HUDEP-2 (cell line): ENCODE data around the gene RASSF1.

Experiments
- DNase-seq, 76 experiments: peaks; one replicate each; lab custom pipeline; 2025; ENCODE audit not compliant: unreplicated experiment in 76 of 76; lab: John Stamatoyannopoulos, UW

Gene RASSF1

DNA sequence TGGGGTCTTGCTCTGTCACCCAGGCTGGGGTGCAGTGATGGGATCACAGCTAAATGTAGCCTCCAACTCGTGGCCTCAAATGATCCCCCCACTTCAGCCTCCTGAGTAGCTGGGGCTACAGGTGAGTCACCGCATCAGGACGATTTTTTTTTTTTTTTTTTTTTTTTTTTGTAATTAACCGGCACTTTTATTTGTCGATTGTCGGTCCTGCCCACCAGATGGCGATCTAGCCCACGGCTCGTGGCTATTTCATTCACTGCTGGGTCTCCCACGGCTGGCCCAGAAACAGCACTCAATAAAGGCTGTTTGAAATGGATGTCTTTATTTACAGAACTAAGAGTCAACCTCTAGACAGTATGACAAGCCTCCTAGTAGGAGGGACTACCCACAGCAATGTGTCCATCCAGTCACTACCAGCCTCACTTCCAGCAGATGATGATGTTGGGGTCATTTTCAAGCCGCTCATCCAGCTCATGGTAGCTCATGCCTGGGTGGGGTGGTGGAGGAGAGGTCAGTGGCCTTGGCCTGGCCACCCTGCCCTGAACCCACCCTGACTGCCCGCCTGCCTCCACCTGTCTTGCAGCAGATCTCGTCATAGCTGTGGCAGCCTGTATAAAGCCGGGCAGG lies 6.7 kb upstream of the RASSF1 start:
- peak in 64 of 76 experiments; percentile 9 to 74 (median 46) for DNase-seq

DNA sequence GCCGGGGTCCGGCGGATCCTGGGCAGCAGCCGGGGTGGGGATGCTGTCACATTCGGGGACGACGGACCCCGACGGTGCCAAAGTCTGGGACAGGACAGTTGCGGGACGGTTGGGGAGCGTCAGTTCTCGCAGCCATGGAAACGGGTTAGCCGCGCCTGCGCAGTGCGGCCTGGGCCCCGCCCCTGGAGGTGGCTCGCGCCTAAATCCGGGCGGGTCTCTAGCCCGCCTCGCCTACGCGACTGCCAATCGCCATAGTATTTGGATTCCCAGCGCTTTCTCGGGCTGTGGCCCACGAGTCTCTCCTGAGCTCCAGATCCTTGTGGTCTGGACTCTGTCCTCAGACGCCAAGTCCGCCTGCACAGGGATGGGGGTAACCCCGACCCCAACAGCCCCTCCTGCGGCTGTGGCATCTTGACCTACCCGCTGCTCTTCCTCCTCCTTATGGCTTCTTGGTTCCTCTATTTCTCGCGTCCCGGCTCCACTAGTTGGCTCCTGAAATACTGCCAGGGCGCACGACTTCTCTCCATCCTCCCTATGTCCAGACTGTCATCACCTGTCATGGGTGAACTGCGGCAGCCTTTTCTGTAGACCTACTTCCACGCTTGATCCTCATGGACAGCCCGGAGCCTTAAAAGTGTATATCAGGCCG lies 5.1 kb upstream of the RASSF1 start, which contains the start of gene ZMYND10:
TSS of gene ZMYND10 (minus strand) at position 147 of the 649 bp plus-strand sequence. CDS start 153 bp downstream, outside the sequence.
- DNase-seq = peak in 70 of 76 experiments; percentile 5 to 86 (median 66)

DNA sequence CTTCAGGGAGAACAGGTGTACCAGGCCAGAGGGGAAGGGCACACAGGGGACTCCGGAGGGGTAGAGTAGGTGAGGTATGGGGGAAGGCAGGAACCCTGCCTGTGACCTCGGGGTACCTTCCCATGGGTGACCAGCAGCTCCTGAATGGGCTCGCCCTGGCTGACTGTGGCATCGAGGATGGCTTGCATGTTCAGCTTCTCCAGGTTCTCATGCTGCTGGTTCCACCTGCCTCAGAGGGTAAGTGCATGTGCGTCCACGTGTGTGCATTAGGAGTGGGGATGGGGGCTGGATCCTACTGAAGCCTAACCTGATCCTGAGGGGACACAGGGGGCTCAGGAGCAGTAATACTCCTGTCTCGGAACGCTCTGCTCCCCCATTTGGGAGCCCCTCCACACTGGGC lies 4.4 kb upstream of the RASSF1 start:
- no peak for DNase-seq

DNA sequence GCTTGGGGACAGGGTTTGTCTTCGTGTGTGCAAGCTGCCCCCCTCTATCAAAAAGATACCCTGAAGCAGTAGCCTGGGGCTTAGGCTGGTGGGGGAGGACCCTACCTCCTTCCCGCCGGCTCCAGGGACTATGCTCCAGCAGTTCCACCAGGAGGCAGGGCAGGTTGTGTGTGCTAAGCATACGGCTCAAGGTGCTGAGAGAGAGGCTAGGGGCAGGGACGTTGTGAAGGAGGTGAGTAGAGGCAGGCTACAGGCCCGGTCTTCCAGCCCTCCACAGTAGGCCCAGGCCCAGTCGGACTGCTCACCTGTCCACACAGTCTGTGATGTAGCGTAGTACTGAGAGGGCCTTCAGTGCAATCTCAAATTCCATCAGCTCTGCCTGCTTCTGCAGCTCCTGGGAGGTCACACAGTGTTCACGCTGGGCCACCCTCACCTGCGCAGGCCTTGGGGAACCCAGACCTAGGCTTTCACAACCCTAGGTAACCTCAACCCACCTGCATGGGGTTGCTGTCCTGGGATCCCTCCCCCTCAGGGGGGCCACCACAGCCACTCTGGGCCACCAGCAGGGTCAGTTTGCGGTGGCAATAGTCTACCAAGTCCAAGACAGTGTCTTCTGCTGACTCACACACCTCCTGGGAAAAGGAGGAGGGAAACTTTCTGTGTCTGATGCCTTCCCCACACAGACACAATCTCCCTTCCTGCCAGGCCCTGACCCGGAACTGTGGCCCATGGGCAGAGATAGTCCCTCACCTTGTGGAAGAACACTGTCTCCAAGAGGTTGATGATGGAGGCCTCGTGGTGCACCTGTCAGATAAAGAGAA lies 2.4 kb upstream of the RASSF1 start:
- peak in 1 of 76 experiments; percentile 11 for DNase-seq

DNA sequence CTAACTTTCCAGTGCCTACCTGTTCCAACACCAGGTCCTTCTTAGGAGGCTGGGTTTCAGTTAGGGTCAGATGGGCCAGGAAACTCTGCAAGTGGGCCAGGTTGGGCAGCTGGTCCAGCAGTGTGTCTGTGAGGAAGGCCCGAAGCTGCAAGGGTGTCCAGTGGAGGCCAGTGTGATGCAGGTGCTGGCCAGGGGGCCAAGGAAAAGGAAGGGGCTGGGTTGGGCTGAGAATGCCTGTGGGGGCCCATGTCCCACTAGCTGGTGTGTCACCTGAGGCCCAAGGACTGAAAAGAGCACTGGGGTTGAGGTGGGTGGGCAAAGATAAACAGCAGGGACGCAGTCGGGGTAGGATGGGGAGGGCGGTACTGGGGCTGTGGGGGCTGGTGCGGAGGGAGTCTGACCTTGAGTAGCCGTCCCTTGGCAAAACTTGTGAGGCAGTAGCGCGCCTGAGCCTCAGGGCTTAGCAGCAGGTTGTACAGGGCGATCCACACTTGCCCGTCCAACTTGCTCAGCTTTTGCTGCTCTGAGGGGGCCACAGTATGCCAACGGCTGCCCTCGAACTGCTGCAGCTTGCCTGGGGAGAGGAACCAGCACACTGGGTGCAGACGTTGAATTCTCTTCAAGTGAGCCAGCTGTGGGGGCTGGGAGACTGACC lies 1.5 kb upstream of the RASSF1 start:
- no peak for DNase-seq

DNA sequence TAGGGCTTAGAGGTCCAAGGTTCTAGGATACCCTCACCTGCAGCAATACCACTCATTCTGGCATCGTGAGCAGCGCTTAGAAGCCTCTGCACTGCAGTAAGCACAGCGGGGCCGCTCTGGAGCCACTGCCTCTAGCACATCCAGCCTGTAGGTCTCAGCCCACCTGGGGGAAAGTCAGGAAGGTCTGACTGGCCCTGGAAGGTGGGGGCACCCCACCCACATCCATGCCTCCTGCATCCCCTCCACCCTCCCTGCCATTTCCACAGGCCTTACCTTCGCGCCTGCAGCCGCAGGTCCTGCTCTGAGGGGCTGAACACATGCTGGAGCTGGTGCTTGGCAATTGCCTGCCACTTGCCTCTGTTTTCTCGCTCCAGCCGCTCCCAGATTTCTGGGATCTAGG lies 901 bp upstream of the RASSF1 start:
- no peak for DNase-seq

DNA sequence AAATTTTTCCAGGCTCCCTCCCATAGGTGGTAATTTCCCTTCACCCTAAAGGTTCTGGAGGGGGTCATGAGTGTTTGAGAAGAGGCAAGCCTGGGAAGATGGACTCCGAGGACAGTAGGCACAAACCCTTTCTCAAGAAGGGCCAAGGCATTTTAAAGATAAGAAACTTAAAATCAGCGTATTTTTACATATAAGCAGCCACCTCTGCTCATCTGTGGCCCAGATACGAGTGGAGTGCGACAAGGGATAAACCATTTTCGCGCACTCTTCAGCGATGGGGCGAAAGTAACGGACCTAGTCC lies 539 bp downstream of the RASSF1 start:
- peak in 3 of 76 experiments; percentile 24 to 43 (median 32) for DNase-seq

DNA sequence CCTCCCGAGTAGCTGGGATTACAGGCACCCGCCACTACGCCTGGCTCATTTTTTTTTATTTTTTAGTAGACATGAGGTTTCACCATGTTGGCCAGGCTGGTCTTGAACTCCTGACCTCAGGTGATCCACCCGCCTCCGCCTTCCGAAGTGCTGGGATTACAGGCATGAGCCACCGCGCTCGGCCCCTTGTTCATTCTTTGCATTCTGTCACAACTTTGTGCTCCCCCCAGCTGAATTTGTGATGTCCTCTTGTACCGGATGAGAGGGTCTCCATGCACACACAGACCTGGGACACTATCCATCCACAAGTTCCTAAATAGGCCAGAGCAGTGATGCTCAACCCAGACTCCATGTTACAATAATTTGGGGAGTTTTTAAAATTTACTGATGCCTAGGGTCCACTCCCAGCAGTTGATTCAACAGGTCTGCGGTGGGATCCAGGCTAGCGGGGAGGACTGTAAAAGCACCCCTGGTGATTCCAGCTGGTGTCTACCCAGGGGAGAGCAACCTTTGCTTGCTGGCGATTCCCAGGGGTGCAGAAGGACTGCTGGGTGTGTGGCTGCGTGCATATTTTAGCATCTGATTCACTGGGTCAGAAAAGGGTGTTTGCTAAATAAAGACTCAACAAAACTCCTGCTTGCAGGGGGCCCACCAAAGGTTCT lies 1.0 kb downstream of the RASSF1 start:
- peak in 2 of 76 experiments; percentile 35 to 43 for DNase-seq

DNA sequence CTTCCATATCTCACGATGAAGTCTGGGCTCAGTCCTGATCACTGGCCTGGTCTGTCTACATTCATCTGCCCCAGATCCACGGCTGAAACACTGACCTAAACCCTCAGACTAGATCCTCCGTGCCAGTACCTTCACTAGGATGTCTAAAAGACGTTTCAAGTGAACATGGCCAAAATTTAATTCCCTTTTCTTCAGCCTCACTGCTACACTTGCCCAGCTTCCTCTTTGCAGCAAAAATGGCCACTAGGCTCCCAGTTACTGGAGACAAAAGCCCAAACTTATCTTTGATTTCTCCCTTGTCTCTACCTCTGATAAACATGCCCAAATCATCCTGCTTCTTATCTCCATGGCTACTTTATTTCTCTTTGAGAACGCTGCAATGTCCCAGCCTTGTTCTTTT lies 1.7 kb downstream of the RASSF1 start:
- DNase-seq = peak in 9 of 76 experiments; percentile 18 to 58 (median 34)

DNA sequence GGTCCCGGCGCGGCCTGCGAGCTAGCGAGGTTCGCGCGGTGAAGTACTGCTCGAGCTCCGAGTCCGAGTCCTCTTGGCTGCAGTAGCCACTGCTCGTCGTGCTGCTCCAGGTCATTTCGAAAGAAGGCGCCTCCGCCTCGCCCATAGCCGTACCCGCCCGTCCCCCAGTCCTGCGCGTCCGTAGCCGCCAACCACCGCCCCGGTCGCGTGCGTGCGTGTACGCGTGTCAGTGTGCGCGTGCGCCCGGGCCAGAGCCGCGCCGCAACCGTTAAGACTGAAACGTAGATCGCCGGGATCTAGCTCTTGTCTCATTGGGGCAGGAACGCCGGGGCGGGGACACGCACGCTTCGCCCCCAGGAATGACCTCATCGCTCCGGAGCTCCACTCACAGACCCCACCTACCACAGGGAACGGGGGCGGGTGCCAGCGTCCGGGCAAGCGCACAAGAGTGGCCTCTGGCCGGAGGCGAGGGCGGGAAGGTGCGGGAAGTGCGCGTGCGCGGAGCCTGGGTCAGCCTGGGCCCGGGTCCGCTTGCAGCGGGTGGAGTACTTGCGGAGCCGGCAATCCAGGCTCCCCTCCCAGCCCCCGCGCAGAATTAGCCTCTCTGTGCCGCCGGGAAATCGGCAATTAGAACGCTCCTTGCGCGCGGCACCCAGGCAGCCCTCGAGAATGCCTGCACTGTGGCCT lies 3.3 kb downstream of the RASSF1 start:
- peak in 75 of 76 experiments; percentile 59 to 99 (median 98) for DNase-seq

DNA sequence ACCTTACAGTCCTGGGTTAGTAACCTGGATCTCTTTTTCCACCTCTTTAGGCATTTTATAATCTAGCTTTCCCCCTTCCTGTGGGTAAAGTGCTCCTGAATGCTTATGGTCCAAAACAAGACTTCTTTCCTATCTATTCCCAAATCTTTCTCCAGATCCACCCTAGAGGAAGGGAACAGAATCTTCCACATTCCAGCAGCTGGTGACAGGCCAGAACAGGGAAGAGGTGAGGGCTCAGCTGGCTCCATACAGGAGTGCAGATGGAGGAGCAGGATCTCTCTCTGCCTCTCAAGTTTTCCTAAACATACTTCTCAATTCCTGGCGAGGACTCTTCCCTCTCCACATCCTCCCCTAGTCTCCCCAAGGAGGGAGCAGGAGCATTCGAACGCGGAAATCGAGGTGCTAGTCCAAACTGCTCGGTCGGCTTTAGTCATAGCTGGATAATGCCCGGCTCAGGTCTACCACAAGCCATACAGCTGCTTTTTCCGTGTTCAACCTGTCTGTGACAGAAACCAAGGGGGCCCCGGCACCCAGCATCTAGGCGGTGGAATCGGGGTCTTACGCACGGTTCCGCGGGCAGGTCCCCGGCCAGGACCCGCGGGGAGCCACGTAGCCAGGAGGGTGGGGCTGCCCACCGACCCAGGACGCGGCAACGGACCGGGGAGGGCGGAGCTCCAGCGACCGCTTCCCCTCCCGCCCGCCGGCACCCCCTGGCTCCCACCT lies 4.0 kb downstream of the RASSF1 start:
- DNase-seq = peak in 5 of 76 experiments; percentile 45 to 65 (median 54)

DNA sequence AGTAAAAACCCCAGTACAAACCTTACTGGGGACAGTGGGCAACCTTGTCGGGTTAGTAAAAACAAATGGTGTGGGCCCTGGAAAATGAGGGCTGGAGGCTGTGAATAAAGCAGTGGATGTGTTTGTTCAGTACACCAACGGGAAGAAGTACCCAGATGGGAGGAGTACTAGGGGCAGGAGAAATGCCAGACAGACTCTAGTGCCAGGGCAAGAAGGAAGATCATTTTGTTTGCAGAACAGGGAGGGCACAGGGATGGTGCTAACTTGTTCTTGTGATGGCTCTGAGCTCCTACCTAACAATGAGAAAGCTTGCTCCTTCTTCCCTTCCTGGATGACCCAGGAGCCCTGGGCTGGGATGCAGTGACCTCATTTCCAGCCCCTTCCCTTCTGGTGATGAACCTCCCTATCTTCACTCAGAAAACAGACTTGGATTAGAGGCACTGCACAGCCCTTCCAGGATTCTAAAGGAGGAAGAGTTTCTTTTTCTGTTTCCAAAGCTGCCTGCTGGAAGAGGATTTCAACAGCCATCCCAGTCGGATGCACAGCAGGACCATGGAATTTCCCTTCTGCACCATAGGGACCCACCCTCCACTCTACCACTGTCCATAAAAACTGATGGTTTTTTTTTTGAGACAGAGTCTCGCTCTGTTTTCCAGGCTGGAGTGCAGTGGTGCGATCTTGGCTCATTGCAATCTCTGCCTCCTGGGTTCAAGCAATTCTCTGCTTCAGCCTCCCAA lies 6.1 kb downstream of the RASSF1 start:
- no peak for DNase-seq

DNA sequence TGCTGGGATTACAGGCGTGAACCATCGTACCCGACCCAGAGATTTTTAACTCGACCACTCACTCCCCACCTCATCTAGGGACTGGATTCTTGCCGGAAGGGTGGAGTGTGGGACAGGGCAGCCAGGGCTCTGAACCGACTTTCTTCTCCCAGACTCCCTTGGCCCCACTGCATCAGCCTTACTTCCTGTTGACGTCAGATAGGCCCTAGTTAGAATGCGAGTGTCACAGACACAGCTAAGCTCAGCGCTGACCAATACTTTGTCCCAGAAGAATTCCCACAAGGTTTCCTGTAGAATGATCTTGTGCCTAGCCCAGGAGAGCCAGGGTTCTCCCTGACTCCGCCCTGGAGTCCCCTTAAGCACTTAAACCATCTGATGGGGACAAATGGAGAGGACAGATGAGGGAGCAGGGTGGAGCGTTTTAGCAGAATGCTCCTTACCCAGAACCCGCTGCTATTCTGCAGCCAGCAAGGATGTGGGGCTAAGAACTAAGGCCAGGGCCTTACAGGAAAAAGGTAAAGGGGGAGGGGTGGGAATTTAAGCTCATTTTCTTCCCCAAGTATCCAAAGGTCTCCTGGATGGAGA lies 6.8 kb downstream of the RASSF1 start:
- DNase-seq = no peak

DNA sequence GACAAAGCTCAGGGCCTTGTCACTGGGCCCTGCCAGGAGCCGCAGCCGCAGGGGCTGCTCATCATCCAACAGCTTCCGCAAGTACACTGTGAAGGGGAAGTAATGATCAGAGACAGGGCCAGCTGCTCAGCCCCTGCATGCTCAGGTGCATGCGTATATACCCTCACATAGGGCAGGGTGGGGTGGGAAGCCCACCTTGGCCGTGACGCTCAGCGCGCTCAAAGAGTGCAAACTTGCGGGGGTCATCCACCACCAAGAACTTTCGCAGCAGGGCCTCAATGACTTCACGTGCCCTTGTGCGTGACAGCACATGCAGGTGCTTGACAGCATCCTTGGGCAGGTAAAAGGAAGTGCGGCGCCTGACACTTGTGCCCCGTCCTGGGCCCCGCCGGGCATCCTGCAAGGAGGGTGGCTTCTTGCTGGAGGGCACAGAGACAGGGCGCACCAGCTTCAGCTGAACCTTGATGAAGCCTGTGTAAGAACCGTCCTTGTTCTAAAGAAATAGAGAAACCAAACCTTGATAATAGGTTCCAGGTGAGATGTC lies 9.2 kb downstream of the RASSF1 start:
- DNase-seq = no peak

DNA sequence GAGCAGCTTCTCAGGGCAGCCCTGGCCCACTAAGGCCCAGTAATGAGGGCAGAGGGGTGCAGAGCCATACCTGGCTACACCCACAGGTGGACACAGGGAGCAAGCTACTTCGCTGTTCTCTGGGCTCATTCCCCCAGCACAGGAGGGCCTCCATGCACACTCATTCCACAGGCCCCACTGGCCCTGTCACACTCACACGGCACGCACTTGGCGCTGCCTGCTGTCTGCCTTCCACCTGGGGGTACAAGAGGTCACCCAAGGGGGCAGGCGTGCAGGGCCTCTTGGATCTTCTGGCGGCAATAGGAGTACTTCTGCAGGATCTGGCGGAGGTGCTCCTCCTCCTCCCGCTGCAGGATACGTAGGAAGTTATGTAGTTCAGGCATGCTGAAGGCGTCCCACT lies 10.3 kb downstream of the RASSF1 start:
- DNase-seq = no peak

DNA sequence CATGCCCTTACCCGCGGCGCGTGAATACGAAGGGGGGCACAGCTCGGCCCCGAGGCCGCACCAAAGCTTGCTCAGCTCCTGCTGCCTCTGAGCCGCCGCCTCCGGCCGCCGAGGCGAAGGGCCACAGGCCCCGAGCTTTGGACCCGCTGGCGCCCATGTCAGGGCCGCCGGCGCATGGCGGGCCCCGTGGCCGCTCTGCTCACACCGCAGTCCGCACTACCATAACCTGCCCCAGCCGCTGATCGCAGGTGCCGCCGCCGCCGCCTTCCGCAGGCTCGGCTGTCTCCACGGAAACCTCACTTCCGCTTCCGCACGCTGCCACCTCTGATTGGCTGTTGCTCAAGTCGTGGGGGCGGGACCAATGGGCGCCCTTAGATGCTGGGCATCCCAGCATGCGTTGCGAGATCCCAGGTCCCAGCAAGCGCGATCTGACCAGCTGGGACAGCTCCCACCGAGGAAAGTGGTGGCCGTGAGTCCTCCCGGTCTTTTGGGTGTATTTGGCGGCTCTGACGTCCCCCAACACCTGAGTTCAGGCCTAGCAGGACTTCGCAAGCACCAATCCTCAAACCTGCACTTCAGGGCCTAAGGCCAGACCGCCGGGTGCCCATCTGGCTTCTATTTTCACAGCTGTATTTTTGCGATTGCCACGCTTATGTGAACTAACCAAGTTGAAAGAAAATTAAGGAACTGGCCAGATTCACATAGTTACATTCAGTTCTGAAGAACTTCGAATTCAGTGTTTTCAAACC lies 12.5 kb downstream of the RASSF1 start, which contains the start of gene TUSC2:
TSS of gene TUSC2 (minus strand) at position 281 of the 749 bp plus-strand sequence. CDS start at position 157, 124 bp downstream.
- peak in 74 of 76 experiments; percentile 49 to 95 (median 89) for DNase-seq

DNA sequence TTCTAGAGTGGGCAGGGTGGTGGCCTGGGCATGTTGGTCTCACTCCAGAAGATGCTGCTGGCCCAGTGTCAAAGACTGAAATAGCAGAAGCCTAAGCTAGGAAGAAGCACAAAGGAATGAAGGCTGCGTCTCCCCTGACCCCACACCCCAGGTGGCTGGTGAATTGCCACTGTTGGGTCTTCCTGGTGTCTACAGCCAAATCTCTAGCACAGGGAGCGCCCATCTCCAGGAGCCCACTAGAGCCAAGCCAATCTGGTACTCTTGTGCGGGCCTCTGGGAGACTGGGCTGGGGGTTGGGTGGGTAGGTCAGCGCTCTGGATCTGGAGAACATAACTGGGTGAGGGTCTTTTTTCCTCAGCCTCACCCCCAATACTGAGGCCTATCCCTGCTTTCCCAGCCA lies 13.5 kb downstream of the RASSF1 start:
- DNase-seq = no peak
